Dendritic cell treated with granulocyte-macrophage colony-stimulating factor and Interleukin-4, amounts not matched to agents 40 ng/mL and 50 ng/mL, for 4 days (primary cell): Measurements from ENCODE around the gene PALB2.

ENCODE experiments used
- H3K27ac Mint-ChIP-seq: one replicate; pipeline ENCODE4 v1.8.0; 2022; ENCODE audit warnings: mild to moderate bottlenecking, mixed read lengths
- H3K27me3 Mint-ChIP-seq: one replicate; pipeline ENCODE4 v1.8.0; 2022; ENCODE audit warnings: mild to moderate bottlenecking, mixed read lengths
- H3K36me3 Mint-ChIP-seq: one replicate; pipeline ENCODE4 v1.8.0; 2022; ENCODE audit warnings: low read depth, mixed read lengths
- H3K4me1 Mint-ChIP-seq: one replicate; pipeline ENCODE4 v1.8.0; 2022; ENCODE audit warnings: low read depth, mixed read lengths
- H3K4me3 Mint-ChIP-seq: one replicate; pipeline ENCODE4 v1.8.0; 2022; ENCODE audit warnings: mild to moderate bottlenecking, moderate library complexity, mixed read lengths
- H3K9me3 Mint-ChIP-seq: one replicate; pipeline ENCODE4 v1.8.0; 2022; ENCODE audit warnings: mixed read lengths
- intact Hi-C: fragments of 100-400 bp; cut with micrococcal nuclease; formaldehyde crosslinking; loops from one replicate; pipeline ENCODE4 v1.15.0; 2022

The PALB2 gene

GRCh38 chr16:23581764-23582163, 59.3 kb downstream of the PALB2 start:
- Mint-ChIP-seq H3K36me3 (peaks cover 84% of the 10 kb centered on the region), H3K9me3 (no peaks in the 10 kb centered on the region), H3K27ac (no peak overlapping the region), H3K4me3 (no peak overlapping the region), H3K27me3 (no peaks in the 10 kb centered on the region), H3K4me1 (peaks cover 12% of the 10 kb centered on the region)
- intact Hi-C loops: no loop called here

GRCh38 chr16:23580391-23580790, 60.7 kb downstream of the PALB2 start:
- H3K36me3 Mint-ChIP-seq: peaks cover 83% of the 10 kb centered on the region
- intact Hi-C loops: no loop called here
- peaks cover 12% of the 10 kb centered on the region for H3K4me1 Mint-ChIP-seq
- no peak overlapping the region for H3K27ac Mint-ChIP-seq
- no peak overlapping the region for H3K4me3 Mint-ChIP-seq
- H3K9me3 Mint-ChIP-seq: no peaks in the 10 kb centered on the region
- no peaks in the 10 kb centered on the region for H3K27me3 Mint-ChIP-seq

GRCh38 chr16:23579371-23579770, 61.7 kb downstream of the PALB2 start:
- H3K4me1 Mint-ChIP-seq: peaks cover 12% of the 10 kb centered on the region
- no peaks in the 10 kb centered on the region for H3K27me3 Mint-ChIP-seq
- peaks cover 83% of the 10 kb centered on the region for H3K36me3 Mint-ChIP-seq
- no peak overlapping the region for H3K4me3 Mint-ChIP-seq
- H3K27ac Mint-ChIP-seq: no peak overlapping the region
- intact Hi-C loops: no loop called here
- no peaks in the 10 kb centered on the region for H3K9me3 Mint-ChIP-seq

- Mint-ChIP-seq H3K27me3 (no peaks in the 10 kb centered on the region), H3K9me3 (no peaks in the 10 kb centered on the region), H3K36me3 (peaks cover 83% of the 10 kb centered on the region), H3K4me3 (no peak overlapping the region), H3K4me1 (peaks cover 12% of the 10 kb centered on the region), H3K27ac (no peak overlapping the region)
- intact Hi-C loops: no loop called here
These were observed 62.8 kb downstream of the PALB2 start for GRCh38 chr16:23578101-23578830.

GRCh38 chr16:23577493-23577892, 63.6 kb downstream of the PALB2 start:
- H3K4me1 Mint-ChIP-seq: peaks cover 12% of the 10 kb centered on the region
- H3K27me3 Mint-ChIP-seq: no peaks in the 10 kb centered on the region
- no peaks in the 10 kb centered on the region for H3K9me3 Mint-ChIP-seq
- peaks cover 83% of the 10 kb centered on the region for H3K36me3 Mint-ChIP-seq
- intact Hi-C loops: no loop called here
- no peak overlapping the region for H3K27ac Mint-ChIP-seq
- no peak overlapping the region for H3K4me3 Mint-ChIP-seq

- Mint-ChIP-seq H3K4me3 (no peak overlapping the region), H3K27ac (no peak overlapping the region), H3K27me3 (no peaks in the 10 kb centered on the region), H3K9me3 (no peaks in the 10 kb centered on the region), H3K4me1 (peaks cover 27% of the 10 kb centered on the region), H3K36me3 (peaks cover 78% of the 10 kb centered on the region)
- intact Hi-C loops: no loop called here
These were observed 65.3 kb downstream of the PALB2 start for GRCh38 chr16:23575834-23576233.

- Mint-ChIP-seq H3K27me3 (no peaks in the 10 kb centered on the region), H3K36me3 (peaks cover 76% of the 10 kb centered on the region), H3K27ac (no peak overlapping the region), H3K9me3 (no peaks in the 10 kb centered on the region), H3K4me1 (peaks cover 44% of the 10 kb centered on the region), H3K4me3 (no peak overlapping the region)
- intact Hi-C loops: no loop called here
These were observed 67.3 kb downstream of the PALB2 start for GRCh38 chr16:23573817-23574216.

- Mint-ChIP-seq H3K27me3 (no peaks in the 10 kb centered on the region), H3K36me3 (peaks cover 88% of the 10 kb centered on the region)
These were observed 68.7 kb downstream of the PALB2 start for GRCh38 chr16:23572394-23572793.

GRCh38 chr16:23571895-23572294, 69.2 kb downstream of the PALB2 start:
- no peak overlapping the region for H3K27ac Mint-ChIP-seq
- no peaks in the 10 kb centered on the region for H3K9me3 Mint-ChIP-seq
- peaks cover 38% of the 10 kb centered on the region for H3K4me1 Mint-ChIP-seq
- intact Hi-C loops: no loop called here
- H3K27me3 Mint-ChIP-seq: no peaks in the 10 kb centered on the region
- H3K36me3 Mint-ChIP-seq: peaks cover 88% of the 10 kb centered on the region
- no peak overlapping the region for H3K4me3 Mint-ChIP-seq

More at GRCh38 chr16:23572394-23572793, 68.7 kb downstream of the PALB2 start:
- Mint-ChIP-seq H3K9me3 (no peaks in the 10 kb centered on the region), H3K4me1 (peaks cover 38% of the 10 kb centered on the region), H3K4me3 (no peak overlapping the region), H3K27ac (no peak overlapping the region)
- intact Hi-C loops: no loop called here

GRCh38 chr16:23570992-23571632, 70.0 kb downstream of the PALB2 start:
- H3K27ac Mint-ChIP-seq: peak overlapping the region; percentile 56
- no peaks in the 10 kb centered on the region for H3K9me3 Mint-ChIP-seq
- peaks cover 90% of the 10 kb centered on the region for H3K36me3 Mint-ChIP-seq
- H3K4me3 Mint-ChIP-seq: no peak overlapping the region
- H3K27me3 Mint-ChIP-seq: no peaks in the 10 kb centered on the region
- intact Hi-C loops: no loop called here
- peaks cover 38% of the 10 kb centered on the region for H3K4me1 Mint-ChIP-seq

GRCh38 chr16:23567602-23568001, 73.5 kb downstream of the PALB2 start:
- Mint-ChIP-seq H3K4me3 (no peak overlapping the region), H3K9me3 (no peaks in the 10 kb centered on the region), H3K27ac (no peak overlapping the region), H3K4me1 (peaks cover 38% of the 10 kb centered on the region), H3K36me3 (peaks cover 90% of the 10 kb centered on the region), H3K27me3 (no peaks in the 10 kb centered on the region)
- intact Hi-C loops: no loop called here

- peaks cover 32% of the 10 kb centered on the region for H3K4me1 Mint-ChIP-seq
- H3K27me3 Mint-ChIP-seq: no peaks in the 10 kb centered on the region
- no peaks in the 10 kb centered on the region for H3K9me3 Mint-ChIP-seq
- H3K27ac Mint-ChIP-seq: no peak overlapping the region
- peaks cover 90% of the 10 kb centered on the region for H3K36me3 Mint-ChIP-seq
- H3K4me3 Mint-ChIP-seq: no peak overlapping the region
- intact Hi-C loops: no loop called here
These were observed 74.4 kb downstream of the PALB2 start for GRCh38 chr16:23566724-23567123.

GRCh38 chr16:23564575-23565363, 76.3 kb downstream of the PALB2 start:
- Mint-ChIP-seq H3K27me3 (no peaks in the 10 kb centered on the region), H3K9me3 (no peaks in the 10 kb centered on the region), H3K36me3 (peaks cover 93% of the 10 kb centered on the region), H3K4me3 (no peak overlapping the region), H3K27ac (no peak overlapping the region), H3K4me1 (peaks cover 18% of the 10 kb centered on the region)
- intact Hi-C loops: no loop called here

- intact Hi-C loops: no loop called here
- Mint-ChIP-seq H3K4me3 (no peak overlapping the region), H3K4me1 (peaks cover 21% of the 10 kb centered on the region), H3K27me3 (no peaks in the 10 kb centered on the region), H3K27ac (no peak overlapping the region), H3K36me3 (peaks cover 86% of the 10 kb centered on the region), H3K9me3 (no peaks in the 10 kb centered on the region)
These were observed 77.9 kb downstream of the PALB2 start for GRCh38 chr16:23563186-23563585.
